GM12864 (cell line): ENCODE data around the gene INTS14.

ENCODE experiments used
- DNase-seq: peaks from one replicate; pipeline ENCODE4 v3.0.0-alpha.2; 2011; ENCODE audit warnings: low read depth
- H3K4me3 ChIP-seq: 2 replicates; pipeline ENCODE4 v1.5.1; 2011; ENCODE audit warnings: mild to moderate bottlenecking, low read depth, low read length, control low read depth
- TF ChIP-seq, protein P1 (sequence below): IDR thresholded peaks from 2 replicates; pipeline ENCODE4 v1.5.1; 2011; ENCODE audit warnings: low read depth, mild to moderate bottlenecking, moderate library complexity, low read length, control low read depth, inconsistent platforms; ENCODE audit errors: missing control alignments

Gene INTS14

GRCh38 chr15:65571971-65572370, 39.0 kb downstream of the INTS14 start:
- TF ChIP-seq, protein P1, sequence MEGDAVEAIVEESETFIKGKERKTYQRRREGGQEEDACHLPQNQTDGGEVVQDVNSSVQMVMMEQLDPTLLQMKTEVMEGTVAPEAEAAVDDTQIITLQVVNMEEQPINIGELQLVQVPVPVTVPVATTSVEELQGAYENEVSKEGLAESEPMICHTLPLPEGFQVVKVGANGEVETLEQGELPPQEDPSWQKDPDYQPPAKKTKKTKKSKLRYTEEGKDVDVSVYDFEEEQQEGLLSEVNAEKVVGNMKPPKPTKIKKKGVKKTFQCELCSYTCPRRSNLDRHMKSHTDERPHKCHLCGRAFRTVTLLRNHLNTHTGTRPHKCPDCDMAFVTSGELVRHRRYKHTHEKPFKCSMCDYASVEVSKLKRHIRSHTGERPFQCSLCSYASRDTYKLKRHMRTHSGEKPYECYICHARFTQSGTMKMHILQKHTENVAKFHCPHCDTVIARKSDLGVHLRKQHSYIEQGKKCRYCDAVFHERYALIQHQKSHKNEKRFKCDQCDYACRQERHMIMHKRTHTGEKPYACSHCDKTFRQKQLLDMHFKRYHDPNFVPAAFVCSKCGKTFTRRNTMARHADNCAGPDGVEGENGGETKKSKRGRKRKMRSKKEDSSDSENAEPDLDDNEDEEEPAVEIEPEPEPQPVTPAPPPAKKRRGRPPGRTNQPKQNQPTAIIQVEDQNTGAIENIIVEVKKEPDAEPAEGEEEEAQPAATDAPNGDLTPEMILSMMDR, result no peak
- no peak overlapping the region for H3K4me3 ChIP-seq
- DNase-seq, result no peak

DNA sequence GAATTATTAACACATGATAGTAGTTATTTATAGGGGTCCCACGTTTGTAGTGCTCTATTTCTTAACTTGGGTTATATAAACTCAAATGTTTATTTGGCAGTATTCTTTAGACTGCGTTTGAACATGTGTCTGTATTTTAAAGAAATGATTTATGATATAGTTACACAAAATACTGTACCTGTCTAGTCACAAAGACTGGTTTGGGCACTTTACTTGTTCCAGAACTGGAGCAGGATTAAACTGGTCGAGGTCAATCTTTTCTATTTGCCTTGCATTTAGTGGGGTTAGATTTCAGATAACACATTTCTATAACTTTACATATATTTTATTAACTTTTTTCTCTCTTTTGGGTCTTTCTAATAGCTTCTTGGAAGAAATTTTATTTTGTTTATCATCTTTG, 41.2 kb downstream of the INTS14 start:
- H3K4me3 ChIP-seq, result no peak overlapping the region
- no peak for DNase-seq

GRCh38 chr15:65561934-65562333, 49.0 kb downstream of the INTS14 start:
- DNase-seq, result no peak
- H3K4me3 ChIP-seq, result no peak overlapping the region
- TF ChIP-seq, protein P1, result no peak

More for the DNA sequence above, 41.2 kb downstream of the INTS14 start:
- TF ChIP-seq, protein P1, result no peak

DNA sequence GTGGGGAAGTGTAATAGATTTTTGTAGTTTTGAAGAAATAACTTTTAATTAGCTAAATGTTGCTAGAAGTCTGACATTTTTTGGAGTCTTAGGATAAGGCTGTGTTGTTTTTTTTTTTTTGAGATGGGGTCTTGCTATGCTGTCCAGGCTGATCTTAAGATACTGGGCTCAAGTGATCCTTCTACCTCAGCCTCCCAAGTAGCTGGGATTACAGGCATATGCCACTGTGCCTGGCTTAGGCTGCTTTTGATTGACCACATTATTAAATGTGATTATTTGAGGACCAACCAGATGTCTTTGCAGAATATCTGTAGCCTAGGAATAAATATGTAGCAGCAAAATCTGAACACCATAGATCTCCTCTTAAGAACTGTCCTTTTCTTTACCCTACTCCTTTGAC, 51.0 kb downstream of the INTS14 start:
- no peak overlapping the region for H3K4me3 ChIP-seq
- TF ChIP-seq, protein P1, result no peak
- no peak for DNase-seq

- DNase-seq, result no peak
- TF ChIP-seq, protein P1, result no peak
- H3K4me3 ChIP-seq, result no peak overlapping the region
Observed at GRCh38 chr15:65558997-65559760, 51.8 kb downstream of the INTS14 start.

DNA sequence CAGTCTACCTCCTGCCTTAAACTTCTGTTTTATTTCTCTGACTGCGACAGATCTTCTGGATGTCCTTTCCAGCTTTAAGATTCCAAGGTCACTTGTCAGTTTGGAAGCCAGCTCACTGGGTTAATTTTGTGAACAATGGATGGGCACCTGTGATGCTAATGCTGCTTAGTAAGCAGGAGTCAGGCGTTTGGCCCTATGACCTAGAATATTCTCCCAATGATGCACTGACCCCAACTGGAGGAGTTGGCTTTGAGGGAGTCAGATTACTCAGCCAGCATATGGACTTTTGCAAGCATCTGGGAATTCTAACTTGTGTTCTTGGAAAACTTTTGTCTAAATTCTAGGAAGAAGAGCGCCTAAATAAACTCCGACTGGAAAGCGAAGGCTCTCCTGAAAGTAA, 52.6 kb downstream of the INTS14 start:
- TF ChIP-seq, protein P1, result no peak
- no peak for DNase-seq
- H3K4me3 ChIP-seq, result no peak overlapping the region

- no peak overlapping the region for H3K4me3 ChIP-seq
- TF ChIP-seq, protein P1, result no peak
- no peak for DNase-seq
Observed at GRCh38 chr15:65556622-65557021, 54.3 kb downstream of the INTS14 start.
